ENCODE measurements around the gene JARID2.

GRCh38 chr6:15357782-15358181 lies 111.9 kb downstream of the JARID2 start:
- TF ChIP-seq CTCF (IDR thresholded peaks at IDR 0.05 in 2 of 3, conservative IDR thresholded peaks at IDR 0.05 in 1 of 3; ENCODE audit: borderline replicate concordance in 1 of 3, insufficient read depth in 1 of 3, low read depth in 2 of 3, low read length in 2 of 3) (no peak), EZH2phosphoT487 (IDR thresholded peaks at IDR 0.05; ENCODE audit: borderline replicate concordance) (no peak), SRF (IDR thresholded peaks at IDR 0.05; ENCODE audit: low read depth) (no peak), ZNF274 (IDR thresholded peaks at IDR 0.05; ENCODE audit: low read depth, low read length) (no peak), POLR2A (IDR thresholded peaks at IDR 0.05; ENCODE audit: borderline replicate concordance, extremely low read depth, insufficient read depth, insufficient read length) (no peak), RAD21 (IDR thresholded peaks at IDR 0.05; ENCODE audit: low read depth) (no peak), TCF7L2 (IDR thresholded peaks at IDR 0.05; ENCODE audit: borderline replicate concordance, extremely low read depth, insufficient read depth, insufficient read length) (no peak), ZFX (IDR thresholded peaks at IDR 0.05) (no peak), JUND (IDR thresholded peaks at IDR 0.05) (no peak), SP1 (IDR thresholded peaks at IDR 0.05; ENCODE audit: low read depth) (no peak), CEBPB (IDR thresholded peaks at IDR 0.05; ENCODE audit: low read depth) (no peak), YY1 (IDR thresholded peaks at IDR 0.05; ENCODE audit: extremely low read depth, insufficient replicate concordance, low read depth, low read length) (no peak), EGR1 (IDR thresholded peaks at IDR 0.05; ENCODE audit: low read depth) (no peak)
- TF ChIP-seq, protein P1, sequence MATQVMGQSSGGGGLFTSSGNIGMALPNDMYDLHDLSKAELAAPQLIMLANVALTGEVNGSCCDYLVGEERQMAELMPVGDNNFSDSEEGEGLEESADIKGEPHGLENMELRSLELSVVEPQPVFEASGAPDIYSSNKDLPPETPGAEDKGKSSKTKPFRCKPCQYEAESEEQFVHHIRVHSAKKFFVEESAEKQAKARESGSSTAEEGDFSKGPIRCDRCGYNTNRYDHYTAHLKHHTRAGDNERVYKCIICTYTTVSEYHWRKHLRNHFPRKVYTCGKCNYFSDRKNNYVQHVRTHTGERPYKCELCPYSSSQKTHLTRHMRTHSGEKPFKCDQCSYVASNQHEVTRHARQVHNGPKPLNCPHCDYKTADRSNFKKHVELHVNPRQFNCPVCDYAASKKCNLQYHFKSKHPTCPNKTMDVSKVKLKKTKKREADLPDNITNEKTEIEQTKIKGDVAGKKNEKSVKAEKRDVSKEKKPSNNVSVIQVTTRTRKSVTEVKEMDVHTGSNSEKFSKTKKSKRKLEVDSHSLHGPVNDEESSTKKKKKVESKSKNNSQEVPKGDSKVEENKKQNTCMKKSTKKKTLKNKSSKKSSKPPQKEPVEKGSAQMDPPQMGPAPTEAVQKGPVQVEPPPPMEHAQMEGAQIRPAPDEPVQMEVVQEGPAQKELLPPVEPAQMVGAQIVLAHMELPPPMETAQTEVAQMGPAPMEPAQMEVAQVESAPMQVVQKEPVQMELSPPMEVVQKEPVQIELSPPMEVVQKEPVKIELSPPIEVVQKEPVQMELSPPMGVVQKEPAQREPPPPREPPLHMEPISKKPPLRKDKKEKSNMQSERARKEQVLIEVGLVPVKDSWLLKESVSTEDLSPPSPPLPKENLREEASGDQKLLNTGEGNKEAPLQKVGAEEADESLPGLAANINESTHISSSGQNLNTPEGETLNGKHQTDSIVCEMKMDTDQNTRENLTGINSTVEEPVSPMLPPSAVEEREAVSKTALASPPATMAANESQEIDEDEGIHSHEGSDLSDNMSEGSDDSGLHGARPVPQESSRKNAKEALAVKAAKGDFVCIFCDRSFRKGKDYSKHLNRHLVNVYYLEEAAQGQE (IDR thresholded peaks at IDR 0.05; ENCODE audit: low read depth): no peak
